ENCODE results near the gene LRBA. TPM values are rescaled to one million over a fixed set of nuclear protein-coding genes. Genes with fewer than 3 reads are reported as not detected.
A peak's percentile ranks its signal among the peaks of the same experiment; 100 is the strongest.

Gene LRBA
- total and polyA plus RNA-seq, 4 experiments from 2014 or later = 17.1 to 64.5 (median 45.4) TPM

- no peak overlapping the region for H3K4me3 ChIP-seq (ENCODE audit: low read length in 2 of 2)
- no peak overlapping the region for H3K27ac ChIP-seq (ENCODE audit: low read depth, low read length)
- no peak overlapping the region for H3K4me3 Mint-ChIP-seq
- H3K9me3 ChIP-seq (ENCODE audit: control insufficient read depth in 1 of 2, low read length in 2 of 2) = no peaks in the 10 kb centered on the region
- H3K27me3 ChIP-seq (ENCODE audit: insufficient read depth, low read length) = no peaks in the 10 kb centered on the region
- ChIA-PET POLR2A (ENCODE audit: partially characterized antibody) (no interaction called here), CTCF (ENCODE audit: partially characterized antibody) (no interaction called here)
- peaks cover 20 to 23% of the 10 kb centered on the region in 2 donors for H3K36me3 Mint-ChIP-seq
- peaks cover 0 to 4% (median 0%) of the 10 kb centered on the region in 4 donors for H3K4me1 Mint-ChIP-seq
- H3K27me3 Mint-ChIP-seq = no peaks in the 10 kb centered on the region
- H3K27ac Mint-ChIP-seq = no peak overlapping the region
- intact Hi-C loops (cut with micrococcal nuclease) = no loop called here
- no peak for DNase-seq
- H3K4me1 ChIP-seq (ENCODE audit: insufficient read depth, low read length) = no peaks in the 10 kb centered on the region
- no peaks in the 10 kb centered on the region for H3K36me3 ChIP-seq (ENCODE audit: insufficient read depth, low read length)
- peaks cover 0 to 2% (median 0%) of the 10 kb centered on the region in 8 donors for H3K9me3 Mint-ChIP-seq
Measured at GRCh38 chr4:150328496-150328895, 686.6 kb downstream of the LRBA start.

GRCh38 chr4:150327262-150327780 lies 687.8 kb downstream of the LRBA start:
- Histone ChIP-seq H3K27ac (ENCODE audit: low read depth, low read length) (no peak overlapping the region), H3K27me3 (ENCODE audit: insufficient read depth, low read length) (no peaks in the 10 kb centered on the region), H3K4me3 (ENCODE audit: low read length in 2 of 2) (no peak overlapping the region), H3K36me3 (ENCODE audit: insufficient read depth, low read length) (no peaks in the 10 kb centered on the region), H3K4me1 (ENCODE audit: insufficient read depth, low read length) (no peaks in the 10 kb centered on the region), H3K9me3 (ENCODE audit: control insufficient read depth in 1 of 2, low read length in 2 of 2) (no peaks in the 10 kb centered on the region)
- Mint-ChIP-seq H3K4me3 (no peak overlapping the region), H3K36me3 (peaks cover 20 to 26% of the 10 kb centered on the region in 2 donors), H3K27me3 (no peaks in the 10 kb centered on the region), H3K9me3 (peaks cover 0 to 2% (median 0%) of the 10 kb centered on the region in 8 donors), H3K27ac (peak overlapping the region in 1 of 7 donors; percentile 33), H3K4me1 (peaks cover 0 to 4% (median 0%) of the 10 kb centered on the region in 4 donors)
- intact Hi-C loops (cut with micrococcal nuclease) = no loop called here
- CTCF ChIA-PET (ENCODE audit: partially characterized antibody) = no interaction called here
- POLR2A ChIA-PET (ENCODE audit: partially characterized antibody) = no interaction called here
- DNase-seq = no peak

- H3K36me3 Mint-ChIP-seq = peaks cover 26 to 33% of the 10 kb centered on the region in 2 donors
- Histone ChIP-seq H3K36me3 (ENCODE audit: insufficient read depth, low read length) (no peaks in the 10 kb centered on the region), H3K9me3 (ENCODE audit: control insufficient read depth in 1 of 2, low read length in 2 of 2) (no peaks in the 10 kb centered on the region), H3K4me3 (ENCODE audit: low read length in 2 of 2) (no peak overlapping the region), H3K27me3 (ENCODE audit: insufficient read depth, low read length) (no peaks in the 10 kb centered on the region), H3K4me1 (ENCODE audit: insufficient read depth, low read length) (no peaks in the 10 kb centered on the region), H3K27ac (ENCODE audit: low read depth, low read length) (no peak overlapping the region)
- ChIA-PET CTCF (ENCODE audit: partially characterized antibody) (no interaction called here), POLR2A (ENCODE audit: partially characterized antibody) (no interaction called here)
- peaks cover 0 to 2% (median 0%) of the 10 kb centered on the region in 8 donors for H3K9me3 Mint-ChIP-seq
- no peak overlapping the region for H3K4me3 Mint-ChIP-seq
- intact Hi-C loops (cut with micrococcal nuclease) = no loop called here
- peaks cover 0 to 7% (median 0%) of the 10 kb centered on the region in 4 donors for H3K4me1 Mint-ChIP-seq
- H3K27ac Mint-ChIP-seq = peak overlapping the region in 1 of 7 donors; percentile 18
- no peak for DNase-seq
- no peaks in the 10 kb centered on the region for H3K27me3 Mint-ChIP-seq
Measured at GRCh38 chr4:150325872-150326271, 689.2 kb downstream of the LRBA start.

GRCh38 chr4:150323406-150324325 lies 691.4 kb downstream of the LRBA start:
- Histone ChIP-seq H3K27me3 (ENCODE audit: insufficient read depth, low read length) (no peaks in the 10 kb centered on the region), H3K4me3 (ENCODE audit: low read length in 2 of 2) (no peak overlapping the region), H3K27ac (ENCODE audit: low read depth, low read length) (no peak overlapping the region), H3K9me3 (ENCODE audit: control insufficient read depth in 1 of 2, low read length in 2 of 2) (no peaks in the 10 kb centered on the region), H3K36me3 (ENCODE audit: insufficient read depth, low read length) (no peaks in the 10 kb centered on the region), H3K4me1 (ENCODE audit: insufficient read depth, low read length) (no peaks in the 10 kb centered on the region)
- Mint-ChIP-seq H3K9me3 (no peaks in the 10 kb centered on the region), H3K36me3 (peaks cover 36 to 43% of the 10 kb centered on the region in 2 donors), H3K27ac (no peak overlapping the region), H3K4me1 (peaks cover 0 to 7% (median 0%) of the 10 kb centered on the region in 4 donors), H3K4me3 (no peak overlapping the region), H3K27me3 (no peaks in the 10 kb centered on the region)
- CTCF ChIA-PET (ENCODE audit: partially characterized antibody) = no interaction called here
- no peak for DNase-seq
- intact Hi-C loops (cut with micrococcal nuclease) = no loop called here
- POLR2A ChIA-PET (ENCODE audit: partially characterized antibody) = no interaction called here

GRCh38 chr4:150322646-150323045 lies 692.4 kb downstream of the LRBA start:
- intact Hi-C loops (cut with micrococcal nuclease) = no loop called here
- ChIA-PET POLR2A (ENCODE audit: partially characterized antibody) (no interaction called here), CTCF (ENCODE audit: partially characterized antibody) (no interaction called here)
- Histone ChIP-seq H3K36me3 (ENCODE audit: insufficient read depth, low read length) (no peaks in the 10 kb centered on the region), H3K4me3 (ENCODE audit: low read length in 2 of 2) (no peak overlapping the region), H3K4me1 (ENCODE audit: insufficient read depth, low read length) (no peaks in the 10 kb centered on the region), H3K27me3 (ENCODE audit: insufficient read depth, low read length) (no peaks in the 10 kb centered on the region), H3K27ac (ENCODE audit: low read depth, low read length) (no peak overlapping the region), H3K9me3 (ENCODE audit: control insufficient read depth in 1 of 2, low read length in 2 of 2) (no peaks in the 10 kb centered on the region)
- peaks cover 0 to 7% (median 0%) of the 10 kb centered on the region in 4 donors for H3K4me1 Mint-ChIP-seq
- no peaks in the 10 kb centered on the region for H3K9me3 Mint-ChIP-seq
- peaks cover 39 to 52% of the 10 kb centered on the region in 2 donors for H3K36me3 Mint-ChIP-seq
- DNase-seq = no peak
- H3K27me3 Mint-ChIP-seq = no peaks in the 10 kb centered on the region
- H3K4me3 Mint-ChIP-seq = no peak overlapping the region
- H3K27ac Mint-ChIP-seq = peak overlapping the region in 1 of 7 donors; percentile 22

- Mint-ChIP-seq H3K36me3 (peaks cover 40 to 55% of the 10 kb centered on the region in 2 donors), H3K27ac (no peak overlapping the region)
- no peaks in the 10 kb centered on the region for H3K9me3 ChIP-seq (ENCODE audit: control insufficient read depth in 1 of 2, low read length in 2 of 2)
Measured at GRCh38 chr4:150321113-150321512, 694.0 kb downstream of the LRBA start.

GRCh38 chr4:150318971-150319370 lies 696.1 kb downstream of the LRBA start:
- no peaks in the 10 kb centered on the region for H3K27me3 ChIP-seq (ENCODE audit: insufficient read depth, low read length)
- Mint-ChIP-seq H3K9me3 (no peaks in the 10 kb centered on the region), H3K27me3 (no peaks in the 10 kb centered on the region), H3K4me1 (peaks cover 0 to 3% (median 0%) of the 10 kb centered on the region in 4 donors), H3K27ac (no peak overlapping the region), H3K36me3 (peaks cover 34 to 52% of the 10 kb centered on the region in 2 donors), H3K4me3 (no peak overlapping the region)
- POLR2A ChIA-PET (ENCODE audit: partially characterized antibody) = no interaction called here
- DNase-seq = no peak
- CTCF ChIA-PET (ENCODE audit: partially characterized antibody) = no interaction called here
- H3K4me1 ChIP-seq (ENCODE audit: insufficient read depth, low read length) = no peaks in the 10 kb centered on the region
- H3K27ac ChIP-seq (ENCODE audit: low read depth, low read length) = no peak overlapping the region
- intact Hi-C loops (cut with micrococcal nuclease) = no loop called here
- H3K36me3 ChIP-seq (ENCODE audit: insufficient read depth, low read length) = no peaks in the 10 kb centered on the region
- no peak overlapping the region for H3K4me3 ChIP-seq (ENCODE audit: low read length in 2 of 2)
- H3K9me3 ChIP-seq (ENCODE audit: control insufficient read depth in 1 of 2, low read length in 2 of 2) = no peaks in the 10 kb centered on the region

More at GRCh38 chr4:150321113-150321512, 694.0 kb downstream of the LRBA start:
- Histone ChIP-seq H3K36me3 (ENCODE audit: insufficient read depth, low read length) (no peaks in the 10 kb centered on the region), H3K4me3 (ENCODE audit: low read length in 2 of 2) (no peak overlapping the region), H3K4me1 (ENCODE audit: insufficient read depth, low read length) (no peaks in the 10 kb centered on the region), H3K27ac (ENCODE audit: low read depth, low read length) (no peak overlapping the region), H3K27me3 (ENCODE audit: insufficient read depth, low read length) (no peaks in the 10 kb centered on the region)
- Mint-ChIP-seq H3K4me1 (peaks cover 0 to 6% (median 0%) of the 10 kb centered on the region in 4 donors), H3K27me3 (no peaks in the 10 kb centered on the region), H3K4me3 (no peak overlapping the region), H3K9me3 (no peaks in the 10 kb centered on the region)
- POLR2A ChIA-PET (ENCODE audit: partially characterized antibody) = no interaction called here
- no peak for DNase-seq
- intact Hi-C loops (cut with micrococcal nuclease) = no loop called here
- CTCF ChIA-PET (ENCODE audit: partially characterized antibody) = no interaction called here
